Stimulated activated CD4-positive, alpha-beta T cell treated with anti-CD3 and anti-CD28 coated beads, Interleukin-15, amount 100 ng/mL, for 1 hour (primary cell): ENCODE data around the gene HOXC4.

Experiments used
- DNase-seq, 2 donors: peaks; one replicate each; pipeline ENCODE4 v3.0.0-alpha.2; 2020; ENCODE audit warnings: low read depth in 1 of 2, low spot score in 1 of 2

Gene HOXC4

GRCh38 chr12:54053751-54054741 is at the start of gene HOXC4:
TSS of gene HOXC4 (plus strand) at chr12:54053835. CDS start at chr12:54053923, 88 bp downstream.
- DNase-seq = no peak

- no peak for DNase-seq
Measured at GRCh38 chr12:54004063-54004840, 49.4 kb upstream of the HOXC4 start.

GRCh38 chr12:54004841-54005530 is 48.6 kb upstream of the HOXC4 start:
- DNase-seq = no peak

- DNase-seq = no peak
Measured at GRCh38 chr12:54005531-54005852, 48.1 kb upstream of the HOXC4 start.

- peak; percentile 63 to 76 for DNase-seq
Measured at GRCh38 chr12:54005853-54006558, 47.6 kb upstream of the HOXC4 start.

- no peak for DNase-seq
Measured at GRCh38 chr12:54006559-54007220, 46.9 kb upstream of the HOXC4 start.

- DNase-seq = no peak
Measured at GRCh38 chr12:54007538-54008259, 45.9 kb upstream of the HOXC4 start.

GRCh38 chr12:54008260-54008552 is 45.4 kb upstream of the HOXC4 start:
- DNase-seq = no peak

GRCh38 chr12:54009171-54010052 is 44.2 kb upstream of the HOXC4 start:
- DNase-seq = no peak

GRCh38 chr12:54010053-54010971 is 43.3 kb upstream of the HOXC4 start:
- no peak for DNase-seq

- no peak for DNase-seq
Measured at GRCh38 chr12:54010972-54011664, 42.5 kb upstream of the HOXC4 start.

- no peak for DNase-seq
Measured at GRCh38 chr12:54011665-54012532, 41.7 kb upstream of the HOXC4 start.

- DNase-seq = no peak
Measured at GRCh38 chr12:54012631-54013409, 40.8 kb upstream of the HOXC4 start.

- no peak for DNase-seq
Measured at GRCh38 chr12:54014377-54015017, 39.1 kb upstream of the HOXC4 start.
